ENCODE results near the gene C13orf46.

The C13orf46 gene

DNA sequence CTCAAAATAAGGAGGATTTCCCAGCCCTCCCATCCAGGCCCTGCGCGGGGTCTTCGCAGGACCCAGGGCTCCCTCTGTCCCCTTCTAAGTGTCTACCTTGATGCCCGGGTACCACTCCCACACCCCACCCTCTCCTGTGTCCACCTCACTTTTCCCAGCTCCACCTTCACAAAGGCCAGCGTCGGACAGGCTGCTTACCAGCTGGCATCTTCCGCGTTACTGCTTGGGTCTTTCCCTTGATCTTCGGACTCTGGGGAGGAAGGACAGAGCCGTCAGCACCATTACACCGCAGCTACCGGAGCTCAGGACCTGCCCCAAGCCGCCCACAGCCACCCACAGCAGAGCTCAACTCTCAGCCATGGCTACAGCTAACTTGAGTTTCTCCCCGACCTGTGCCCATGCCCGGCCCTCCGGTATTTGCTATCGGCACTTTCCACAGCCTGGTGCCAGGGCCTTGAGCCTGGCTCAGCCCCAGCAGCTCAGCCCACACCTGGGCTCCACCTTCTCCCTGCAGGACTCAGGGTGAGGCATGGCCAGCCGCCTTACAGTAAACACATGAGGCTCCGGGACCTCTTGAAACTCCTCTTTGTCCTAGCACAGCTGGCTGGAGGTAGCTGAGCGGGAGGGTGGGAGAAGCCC, 3.8 kb downstream of the C13orf46 start:
- no peak for DNase-seq

DNA sequence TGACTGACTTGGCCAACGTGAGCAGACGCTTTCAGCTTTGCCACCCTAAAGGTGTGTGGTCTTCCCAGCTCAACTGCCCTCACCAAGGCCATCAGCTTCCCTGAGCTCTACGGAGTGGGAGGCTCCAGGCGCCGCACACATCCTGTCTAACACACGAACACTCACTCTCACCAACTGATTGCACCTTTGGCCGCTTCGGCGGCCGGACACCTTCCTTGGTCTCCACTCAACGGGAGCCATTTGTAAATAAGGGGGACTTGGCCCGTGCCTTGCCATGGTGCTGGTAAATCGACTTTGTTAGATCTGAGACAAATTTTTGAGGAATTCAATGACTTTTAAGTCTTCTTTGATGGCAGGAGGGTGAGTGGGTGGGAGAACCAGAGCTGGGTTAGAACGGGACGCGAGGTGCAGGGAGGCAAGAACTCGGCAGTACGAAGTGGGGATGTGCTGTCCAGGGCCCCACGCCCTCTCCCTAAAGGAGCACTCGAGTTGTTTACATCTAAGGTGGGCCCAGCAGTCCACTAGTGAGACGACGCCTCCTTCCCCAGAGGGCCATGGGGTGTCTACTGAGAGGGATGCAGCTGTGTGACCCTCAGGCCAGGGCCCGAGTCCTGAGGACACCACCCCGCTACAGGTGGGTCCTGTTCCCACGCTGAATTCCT, 4.4 kb downstream of the C13orf46 start:
- no peak for DNase-seq

DNA sequence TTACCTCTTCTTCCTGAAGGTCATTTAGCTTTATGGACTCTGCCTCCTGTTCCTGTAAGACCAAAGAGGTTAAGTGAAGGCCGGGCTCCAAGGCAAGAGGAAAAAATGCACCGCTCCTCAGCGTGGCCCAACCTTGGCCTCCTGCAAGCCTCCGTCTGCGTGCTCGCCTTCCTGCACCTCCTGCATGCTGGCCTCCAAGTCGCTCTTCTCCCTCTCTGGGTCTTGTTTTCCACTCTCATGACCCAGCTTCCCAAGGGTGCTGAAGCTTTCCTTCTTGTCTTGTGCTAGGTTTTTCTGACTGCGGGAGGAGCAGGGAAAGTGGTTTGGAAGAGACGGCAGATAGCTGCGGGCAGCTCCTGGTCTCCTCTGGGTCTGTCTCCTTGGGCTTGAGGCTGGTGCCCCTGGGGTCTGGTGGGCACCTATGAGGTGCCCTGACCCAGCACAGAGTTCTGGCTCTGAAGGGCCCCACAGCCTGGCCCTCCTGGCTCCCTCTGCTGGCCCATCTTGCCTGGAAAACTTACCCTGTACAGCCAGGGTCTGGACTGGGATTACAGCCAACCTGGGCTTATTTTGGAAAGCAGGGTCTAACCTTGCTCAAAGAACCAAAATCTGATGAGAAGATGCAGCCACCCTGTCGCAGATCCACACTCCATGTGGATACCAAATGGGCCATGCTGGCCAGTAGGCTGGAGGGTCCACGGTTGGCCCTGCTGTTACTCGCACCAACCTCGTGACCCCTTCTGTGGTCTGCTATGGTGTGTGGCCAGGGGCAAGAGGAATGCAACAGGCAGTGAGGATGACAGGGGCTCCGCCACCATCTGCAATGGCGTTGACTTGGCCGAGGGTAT, 5.2 kb downstream of the C13orf46 start:
- no peak for DNase-seq

DNA sequence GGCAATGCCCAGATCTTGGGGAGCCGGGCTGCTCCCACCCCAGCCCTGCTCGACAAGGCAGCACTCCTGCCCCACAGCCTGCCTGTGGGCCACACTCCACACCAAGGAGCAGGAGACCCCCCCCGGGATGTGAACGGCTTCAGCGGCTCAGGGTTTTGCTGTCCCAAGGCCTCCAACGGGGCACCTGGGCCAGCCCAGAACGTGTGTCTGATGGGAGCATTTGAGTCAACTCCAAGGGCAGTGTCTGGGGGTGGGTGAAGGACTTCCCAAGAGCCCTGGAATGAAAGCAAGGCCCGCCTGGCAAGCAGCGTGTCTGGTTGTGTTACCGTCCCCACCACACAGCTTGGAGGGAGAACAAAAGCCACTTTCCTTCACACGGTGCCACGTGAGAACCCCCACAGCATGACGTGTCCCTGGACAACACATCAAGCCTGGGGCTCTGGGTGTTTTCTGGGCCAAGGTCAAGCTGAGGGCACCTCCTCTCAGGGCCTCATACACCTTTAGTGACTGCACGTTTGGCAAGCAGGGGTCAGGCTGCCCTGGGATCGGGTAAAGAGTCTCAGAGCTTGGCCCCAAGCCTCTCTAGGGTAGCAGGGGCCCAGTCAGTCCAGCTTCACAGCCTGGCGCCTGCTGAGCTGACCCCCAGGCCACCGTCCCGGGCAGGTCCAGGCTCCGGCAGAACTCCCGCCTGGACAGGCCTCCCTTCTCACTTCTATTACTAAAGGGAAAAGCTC, 6.0 kb downstream of the C13orf46 start:
- DNase-seq: no peak

DNA sequence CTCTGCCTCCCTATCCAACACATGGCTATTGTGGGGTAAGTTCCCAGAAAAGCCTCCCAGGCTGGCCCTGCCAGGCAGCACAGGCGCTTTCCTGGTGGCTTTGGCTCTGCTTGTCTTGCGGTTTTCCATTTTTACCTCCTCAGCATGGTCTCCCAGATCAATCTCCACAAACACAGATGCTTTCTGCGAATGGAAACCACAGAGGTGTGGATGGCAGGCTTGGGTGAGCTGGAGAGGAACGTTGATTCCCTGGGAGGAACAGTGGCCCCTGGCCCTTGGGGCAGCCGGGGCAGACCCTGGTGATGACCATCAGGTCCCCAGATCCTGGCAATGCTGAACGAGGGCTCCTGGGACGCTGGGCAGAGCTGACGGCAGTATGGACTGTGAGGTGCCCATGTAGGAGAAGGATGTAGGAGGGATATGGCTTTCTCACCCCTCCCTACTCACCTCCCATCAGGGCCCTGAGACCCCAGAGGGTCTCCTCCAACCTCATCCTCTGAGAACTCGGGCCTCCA, 6.6 kb downstream of the C13orf46 start:
- no peak for DNase-seq

DNA sequence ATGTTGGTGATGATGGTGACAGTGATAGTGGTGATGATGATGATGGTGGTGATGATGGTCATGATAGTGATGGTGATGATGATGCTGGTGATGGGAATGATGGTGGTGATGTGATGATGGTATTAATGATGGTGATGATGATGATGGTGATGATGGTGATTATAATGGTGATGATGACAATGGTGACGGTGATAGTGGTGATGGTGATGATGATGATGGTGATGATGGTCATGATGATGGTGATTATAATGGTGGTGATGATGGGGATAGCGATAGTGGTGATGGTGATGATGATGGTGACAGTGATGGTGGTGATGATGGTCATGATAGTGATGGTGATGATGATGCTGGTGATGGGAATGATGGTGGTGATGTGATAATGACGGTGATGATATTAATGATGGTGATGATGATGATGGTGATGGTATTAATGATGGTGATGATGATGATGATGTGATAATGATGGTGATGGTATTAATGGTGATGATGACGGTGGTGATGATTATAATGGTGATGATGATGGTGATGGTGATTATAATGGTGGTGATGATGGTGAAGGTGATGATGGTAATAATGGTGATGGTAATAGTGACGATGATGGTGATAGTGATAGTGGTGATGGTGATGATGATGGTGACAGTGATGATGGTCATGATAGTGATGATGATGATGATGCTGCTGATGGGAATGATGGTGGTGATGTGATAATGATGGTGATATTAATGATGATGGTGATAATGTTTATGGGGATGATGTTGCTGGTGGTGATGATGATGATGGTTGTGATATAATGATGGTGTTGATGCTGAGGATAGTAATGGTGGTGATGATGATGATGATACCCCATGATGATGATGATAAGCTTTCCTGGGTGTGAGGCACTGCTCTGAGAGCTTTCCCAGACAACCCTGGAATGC, 7.7 kb downstream of the C13orf46 start:
- no peak for DNase-seq

DNA sequence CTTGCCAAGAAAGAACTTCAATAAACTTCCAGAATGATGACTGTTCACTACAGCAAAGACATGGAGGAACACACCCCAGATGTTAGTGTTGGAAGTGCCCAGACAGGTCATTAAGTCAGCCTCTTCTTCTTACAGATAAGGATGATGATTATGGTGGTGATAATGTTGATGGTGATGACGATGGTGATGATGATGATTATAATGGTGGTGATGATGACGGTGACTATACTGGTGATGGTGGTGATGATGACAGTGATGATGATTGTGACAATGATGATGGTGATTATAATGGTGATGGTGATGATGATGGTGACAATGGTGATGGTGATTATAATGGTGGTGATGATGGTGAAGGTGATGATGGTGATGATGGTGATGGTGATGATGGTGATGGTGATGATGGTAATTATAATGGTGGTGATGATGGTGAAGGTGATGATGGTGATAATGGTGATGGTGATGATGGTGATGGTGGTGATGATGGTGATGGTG, 8.4 kb downstream of the C13orf46 start:
- no peak for DNase-seq

DNA sequence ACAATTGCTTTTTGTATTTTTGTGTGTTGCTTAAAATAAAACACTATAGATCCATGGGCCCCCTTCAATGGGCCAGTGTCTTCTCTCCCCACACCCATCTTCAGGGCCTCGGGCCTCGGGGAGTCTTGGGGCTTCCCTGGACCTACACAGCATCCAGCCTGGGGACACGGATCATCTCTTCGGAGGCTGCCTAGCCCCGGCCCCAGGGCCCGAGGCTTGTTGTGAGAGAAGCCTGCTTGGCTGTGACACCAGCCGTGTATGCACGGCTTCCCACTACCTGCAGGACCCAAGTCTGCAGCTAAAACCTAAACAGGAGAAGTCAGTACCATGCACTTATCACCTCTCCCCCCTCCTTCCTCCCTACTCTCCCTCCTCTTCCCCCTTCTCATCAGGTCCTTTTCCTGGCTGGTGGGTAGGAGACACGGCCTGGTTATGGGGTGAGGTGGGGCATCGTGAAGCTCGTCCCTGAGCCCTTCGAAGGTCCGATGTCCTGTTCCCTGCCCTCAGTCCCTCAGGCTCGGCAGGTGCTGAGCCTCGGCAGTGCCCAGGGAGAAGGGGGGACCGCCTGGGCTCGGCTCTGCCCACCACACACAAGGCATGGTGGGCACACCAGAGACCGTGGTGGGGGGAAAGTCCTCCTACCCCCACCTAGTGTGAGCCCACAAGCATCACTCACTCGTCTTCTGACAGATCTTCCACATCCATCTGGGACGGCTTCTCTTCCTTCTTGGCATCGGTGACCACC, 9.5 kb downstream of the C13orf46 start:
- DNase-seq: no peak

DNA sequence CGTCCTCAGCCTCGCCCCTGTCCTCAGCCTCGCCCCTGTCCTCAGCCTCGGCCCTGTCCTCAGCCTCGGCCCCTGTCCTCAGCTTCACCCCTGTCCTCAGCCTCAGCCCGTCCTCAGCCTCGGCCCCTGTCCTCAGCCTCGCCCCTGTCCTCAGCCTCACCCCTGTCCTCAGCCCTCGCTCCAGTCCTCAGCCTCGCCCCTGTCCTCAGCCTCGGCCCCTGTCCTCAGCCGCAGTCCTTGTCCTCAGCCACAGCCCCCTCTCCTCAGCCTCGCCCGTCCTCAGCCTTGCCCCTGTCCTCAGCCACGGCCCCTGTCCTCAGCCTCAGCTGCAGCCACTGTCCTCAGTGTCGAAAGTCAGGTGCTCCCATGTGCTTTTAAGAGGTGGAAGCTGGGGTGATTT, 10.5 kb downstream of the C13orf46 start:
- no peak for DNase-seq

DNA sequence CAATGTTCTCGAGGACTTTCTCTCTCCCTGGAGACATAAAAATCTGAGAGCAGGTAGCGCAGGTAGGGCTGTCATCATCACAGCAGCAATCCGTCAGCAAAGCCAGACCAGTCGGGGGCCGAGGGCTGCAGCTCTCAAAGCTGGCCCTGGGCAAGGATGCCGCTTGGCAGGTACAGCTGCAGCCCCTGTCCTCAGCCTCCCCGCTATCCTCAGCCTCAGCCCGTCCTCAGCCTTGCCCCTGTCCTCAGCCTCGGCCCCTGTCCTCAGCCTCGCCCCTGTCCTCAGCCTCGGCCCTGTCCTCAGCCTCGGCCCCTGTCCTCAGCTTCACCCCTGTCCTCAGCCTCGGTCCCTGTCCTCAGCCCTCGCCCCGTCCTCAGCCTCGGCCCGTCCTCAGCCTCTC, 10.9 kb downstream of the C13orf46 start:
- DNase-seq: no peak

DNA sequence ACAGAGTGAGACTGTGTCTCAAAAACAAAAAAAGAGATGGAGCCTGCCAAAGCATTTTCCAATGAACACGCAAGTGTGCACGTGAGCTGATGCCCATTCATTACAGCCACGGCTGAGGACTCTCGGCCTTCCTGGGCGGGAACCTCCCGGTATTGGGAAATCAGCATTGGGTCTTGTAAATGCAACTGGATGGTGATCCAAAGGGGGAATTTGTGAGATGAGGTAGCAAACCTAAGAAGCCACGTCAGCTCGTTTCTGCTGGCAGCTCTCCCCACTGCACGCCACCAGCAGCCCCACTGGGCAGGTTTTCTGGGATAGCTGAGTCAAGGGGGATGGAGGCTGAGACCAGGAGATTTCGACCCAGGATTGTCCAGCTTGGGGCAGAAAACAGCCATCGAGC, 11.5 kb downstream of the C13orf46 start:
- DNase-seq: no peak

DNA sequence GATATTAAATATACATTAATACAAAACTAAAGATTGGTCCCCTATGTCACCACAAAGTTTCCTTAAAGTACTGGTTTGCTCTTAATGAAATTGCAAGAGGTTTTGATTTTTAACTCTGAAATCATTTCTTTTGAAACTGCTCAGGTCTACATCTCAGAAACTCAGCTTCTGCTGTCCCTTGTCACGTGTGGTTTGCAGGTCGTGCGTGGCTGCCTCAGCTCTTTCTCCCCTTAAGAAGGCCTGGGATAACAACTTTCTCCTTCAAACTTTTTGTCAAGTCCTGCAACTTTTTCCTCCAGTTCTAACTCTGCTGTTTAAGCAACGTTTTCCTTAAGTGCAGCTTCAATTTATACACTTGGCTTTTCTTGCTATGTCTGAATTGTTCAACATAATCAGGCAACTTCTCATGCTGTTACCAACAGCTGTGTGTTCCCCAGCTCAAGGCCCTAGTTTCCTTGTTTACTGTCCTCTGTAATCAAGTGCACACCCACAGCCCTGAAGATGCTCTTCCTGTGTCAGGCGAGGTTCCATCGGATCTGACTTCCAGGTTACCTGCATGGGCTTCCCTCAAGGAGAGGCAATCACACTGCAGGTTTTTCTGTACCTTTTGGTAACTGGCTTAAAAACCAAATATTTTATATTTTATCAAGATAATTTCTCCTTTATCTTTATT, 13.5 kb downstream of the C13orf46 start:
- no peak for DNase-seq

DNA sequence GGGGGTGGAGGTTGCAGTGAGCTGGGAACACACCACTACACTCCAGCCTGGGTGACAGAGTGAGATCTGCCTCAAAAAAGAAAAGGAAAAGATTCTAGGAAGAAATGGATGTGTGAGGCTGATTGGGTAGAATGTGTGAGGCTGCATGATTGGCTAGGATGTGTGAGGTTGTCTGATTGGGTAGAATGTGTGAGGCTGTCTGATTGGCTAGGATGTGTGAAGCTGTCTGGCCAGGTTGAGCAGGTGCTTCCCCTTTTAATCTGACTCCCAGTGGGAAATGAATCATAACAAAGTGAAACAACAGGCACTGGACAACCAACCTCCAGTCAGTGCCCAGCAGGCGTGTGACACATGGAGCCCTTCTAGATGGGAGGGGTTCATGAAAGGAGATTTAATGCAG, 14.7 kb downstream of the C13orf46 start:
- DNase-seq: no peak

DNA sequence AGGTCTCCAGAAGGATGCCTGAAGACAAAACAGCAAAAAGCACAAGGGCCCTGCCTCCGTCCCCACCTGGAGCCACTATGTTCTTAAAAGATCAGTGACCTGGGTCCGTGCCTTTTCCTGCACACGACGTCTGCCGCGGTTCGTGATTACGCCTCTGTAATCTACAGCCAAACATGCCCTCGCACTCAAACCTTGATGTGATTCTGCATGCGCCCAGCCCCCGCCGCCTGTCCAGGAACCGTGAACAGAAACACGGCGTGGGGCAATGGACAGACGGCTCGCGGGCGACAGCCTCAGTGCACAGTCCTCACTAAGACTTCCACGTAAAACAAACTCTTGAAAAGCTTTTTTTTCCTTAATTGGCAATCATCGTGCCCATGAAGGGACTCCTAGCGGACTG, 15.5 kb downstream of the C13orf46 start:
- no peak for DNase-seq

DNA sequence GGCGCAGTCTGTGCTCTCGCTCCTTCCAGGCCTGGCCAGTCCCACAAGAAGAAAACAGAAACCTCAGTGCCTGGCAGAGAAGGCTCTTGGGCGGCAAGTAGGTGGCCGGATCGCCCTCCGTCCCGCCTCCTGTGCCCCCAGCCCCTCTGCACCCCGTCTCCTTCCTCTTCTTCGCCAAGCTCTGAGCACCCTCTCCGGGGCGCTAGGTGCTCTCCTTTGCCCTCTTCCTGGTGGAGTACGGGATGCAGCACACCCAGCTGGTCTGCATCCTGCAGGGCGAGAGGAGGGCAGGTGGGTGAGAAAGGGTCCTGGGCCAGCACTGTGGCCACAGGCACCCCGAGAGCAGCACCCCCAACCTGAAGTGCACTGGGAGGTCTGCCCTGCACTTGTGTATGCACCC, 17.3 kb downstream of the C13orf46 start:
- no peak for DNase-seq

DNA sequence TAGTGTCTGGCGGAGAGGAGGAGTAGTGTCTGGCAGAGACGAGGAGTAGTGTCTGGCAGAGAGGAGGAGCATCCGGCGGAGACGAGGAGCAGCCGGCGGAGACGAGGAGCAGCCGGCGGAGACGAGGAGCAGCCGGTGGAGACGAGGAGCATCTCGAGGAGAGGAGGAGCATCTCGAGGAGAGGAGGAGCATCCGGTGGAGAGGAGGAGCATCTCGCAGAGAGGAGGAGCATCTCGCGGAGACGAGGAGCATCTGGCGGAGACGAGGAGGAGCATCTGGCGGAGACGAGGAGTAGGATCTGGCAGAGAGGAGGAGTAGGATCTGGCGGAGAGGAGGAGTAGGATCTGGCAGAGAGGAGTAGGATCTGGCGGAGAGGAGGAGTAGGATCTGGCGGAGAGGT, 18.2 kb downstream of the C13orf46 start:
- DNase-seq: no peak

DNA sequence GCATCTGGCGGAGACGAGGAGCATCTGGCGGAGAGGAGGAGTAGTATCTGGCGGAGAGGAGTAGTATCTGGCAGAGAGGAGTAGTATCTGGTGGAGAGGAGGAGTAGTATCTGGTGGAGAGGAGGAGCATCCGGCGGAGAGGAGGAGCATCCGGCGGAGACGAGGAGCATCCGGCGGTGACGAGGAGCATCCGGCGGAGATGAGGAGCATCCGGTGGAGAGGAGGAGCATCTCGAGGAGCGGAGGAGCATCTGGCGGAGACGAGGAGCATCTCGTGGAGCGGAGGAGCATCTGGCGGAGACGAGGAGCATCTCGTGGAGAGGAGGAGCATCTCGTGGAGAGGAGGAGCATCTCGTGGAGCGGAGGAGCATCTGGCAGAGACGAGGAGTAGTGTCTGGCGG, 18.6 kb downstream of the C13orf46 start:
- DNase-seq: no peak

DNA sequence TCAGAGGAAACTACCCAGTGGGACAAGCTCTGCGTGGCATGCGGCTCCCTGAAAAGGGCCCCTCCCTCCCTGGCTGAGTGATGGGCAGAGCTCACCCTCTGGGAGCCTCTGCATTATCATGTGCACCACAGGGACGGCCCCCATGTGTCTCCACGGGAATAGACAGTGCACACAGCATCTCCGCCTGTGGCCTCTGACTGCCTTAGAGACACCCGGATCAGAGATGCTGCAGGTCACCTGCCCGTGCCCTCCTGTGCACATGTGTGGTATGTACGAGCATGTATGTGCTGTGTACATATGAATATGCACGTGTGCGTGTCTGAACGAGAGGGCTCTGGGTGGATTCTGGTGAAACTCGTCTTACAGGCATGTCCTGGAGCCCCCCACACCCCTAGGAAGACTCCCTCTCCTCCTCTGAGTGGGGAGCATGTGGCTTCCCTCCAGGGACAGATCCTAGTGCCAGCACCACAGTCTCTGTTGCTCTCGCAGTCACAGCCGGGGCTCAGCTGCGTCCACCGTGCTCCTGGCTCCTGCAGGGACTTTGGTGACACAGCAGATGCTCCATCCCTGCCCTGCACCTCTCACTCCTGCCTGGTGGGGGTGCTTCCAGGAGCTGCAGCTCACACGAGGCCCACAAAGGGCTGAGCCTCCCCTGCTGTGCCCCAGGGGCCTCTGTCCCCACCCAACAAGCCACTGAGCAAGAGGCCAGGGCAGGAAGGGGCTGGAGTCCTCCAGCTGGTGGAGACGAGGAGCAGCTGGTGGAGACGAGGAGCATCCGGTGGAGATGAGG, 19.6 kb downstream of the C13orf46 start:
- no peak for DNase-seq

DNA sequence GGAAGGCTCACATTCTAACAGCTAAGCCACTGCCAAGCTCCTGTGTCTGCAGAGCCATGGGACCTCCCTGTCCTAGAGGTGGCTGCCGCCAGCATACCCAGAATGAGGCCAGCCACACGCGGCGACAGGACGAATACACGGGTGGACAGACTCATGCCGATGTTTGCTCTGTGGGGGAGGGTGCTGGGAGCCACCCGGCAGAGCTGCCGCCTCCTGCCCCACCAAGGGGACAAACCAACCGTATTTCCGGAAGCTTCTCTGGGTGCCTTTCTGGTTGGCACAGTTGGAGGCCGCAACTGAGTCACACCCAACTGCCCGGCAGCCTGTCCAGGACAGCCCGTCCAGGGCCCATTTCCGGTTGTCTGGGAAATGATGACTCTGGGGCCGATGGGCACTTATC, 20.3 kb downstream of the C13orf46 start:
- no peak for DNase-seq
